HG03159 (cell line): ENCODE measurements around the gene FAXDC2.

ENCODE experiments used
- ATAC-seq: cut with Tn5 transposase; IDR thresholded peaks from one replicate; pipeline ENCODE4 v1.9.1; 2021; ENCODE audit warnings: mild to moderate bottlenecking, moderate library complexity; ENCODE audit not compliant: unreplicated experiment

The FAXDC2 gene

DNA sequence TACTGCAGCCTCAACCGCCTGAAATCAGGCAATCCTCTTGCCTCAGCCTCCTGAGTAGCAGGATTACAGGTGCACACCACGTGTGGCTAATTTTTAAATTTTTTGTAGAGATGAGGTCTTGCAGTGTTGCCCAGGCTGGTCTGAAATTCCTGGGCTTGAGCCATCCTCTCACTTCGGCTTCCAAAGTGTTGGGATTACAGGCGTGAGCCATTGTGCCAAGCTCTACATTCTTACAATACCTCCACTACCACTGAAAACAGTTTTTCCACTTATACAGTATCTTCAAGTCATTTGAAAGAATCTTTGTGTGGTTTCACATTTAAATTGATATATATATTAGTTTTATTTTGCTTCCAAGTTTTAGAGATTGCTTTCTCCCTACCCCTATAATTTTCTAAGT is 52.6 kb downstream of the FAXDC2 start:
- no peak for ATAC-seq

DNA sequence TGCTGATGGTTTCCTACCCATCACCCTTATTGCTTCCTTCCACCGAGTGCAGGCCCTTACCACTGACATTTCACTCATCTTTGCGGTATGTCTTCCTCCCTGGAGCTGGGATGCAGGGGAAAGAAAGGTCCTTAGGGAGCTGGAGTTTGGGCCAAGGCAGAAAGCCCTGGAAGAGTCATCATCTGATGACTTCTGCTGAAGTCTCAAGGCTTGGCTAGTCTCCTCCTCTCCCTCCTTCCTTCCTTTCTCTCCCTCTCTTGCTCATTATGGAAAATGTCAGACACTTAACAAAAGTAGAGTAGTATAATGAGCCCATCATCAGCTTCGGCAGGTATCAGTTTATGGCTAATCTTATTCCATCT is 55.2 kb downstream of the FAXDC2 start:
- no peak for ATAC-seq

DNA sequence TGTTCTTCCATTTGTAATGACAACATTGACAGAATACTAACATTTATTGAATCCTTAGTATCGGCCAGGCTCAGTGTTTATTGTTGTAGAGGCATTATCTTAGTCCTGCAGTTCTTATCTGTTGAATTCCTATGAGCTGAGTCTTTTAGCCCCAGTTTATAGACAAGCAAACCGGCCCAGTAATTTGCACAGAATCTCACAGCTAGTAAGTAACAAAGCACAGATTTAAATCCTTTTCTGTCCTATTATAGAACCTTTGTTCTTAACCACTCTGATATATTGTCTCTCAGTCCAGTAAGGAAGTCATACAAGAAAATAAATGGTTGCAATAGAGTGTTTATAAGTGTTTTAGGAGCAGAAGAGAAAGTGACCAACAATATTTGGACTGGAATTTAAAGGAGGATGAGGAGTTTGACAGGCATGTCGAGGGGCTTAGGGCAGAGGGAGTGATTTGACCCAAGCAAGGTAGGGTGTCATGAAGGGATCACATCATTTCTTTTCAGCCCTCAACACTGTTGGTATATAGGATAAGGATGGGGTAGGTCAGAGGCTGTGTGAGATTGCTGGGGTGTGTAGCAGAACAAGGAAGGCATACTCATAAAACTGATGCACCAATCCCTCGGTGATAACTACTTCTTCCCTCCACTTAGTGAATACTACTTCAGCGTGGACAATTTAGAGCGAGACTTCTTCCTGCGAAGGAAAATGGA is 55.7 kb downstream of the FAXDC2 start:
- no peak for ATAC-seq

DNA sequence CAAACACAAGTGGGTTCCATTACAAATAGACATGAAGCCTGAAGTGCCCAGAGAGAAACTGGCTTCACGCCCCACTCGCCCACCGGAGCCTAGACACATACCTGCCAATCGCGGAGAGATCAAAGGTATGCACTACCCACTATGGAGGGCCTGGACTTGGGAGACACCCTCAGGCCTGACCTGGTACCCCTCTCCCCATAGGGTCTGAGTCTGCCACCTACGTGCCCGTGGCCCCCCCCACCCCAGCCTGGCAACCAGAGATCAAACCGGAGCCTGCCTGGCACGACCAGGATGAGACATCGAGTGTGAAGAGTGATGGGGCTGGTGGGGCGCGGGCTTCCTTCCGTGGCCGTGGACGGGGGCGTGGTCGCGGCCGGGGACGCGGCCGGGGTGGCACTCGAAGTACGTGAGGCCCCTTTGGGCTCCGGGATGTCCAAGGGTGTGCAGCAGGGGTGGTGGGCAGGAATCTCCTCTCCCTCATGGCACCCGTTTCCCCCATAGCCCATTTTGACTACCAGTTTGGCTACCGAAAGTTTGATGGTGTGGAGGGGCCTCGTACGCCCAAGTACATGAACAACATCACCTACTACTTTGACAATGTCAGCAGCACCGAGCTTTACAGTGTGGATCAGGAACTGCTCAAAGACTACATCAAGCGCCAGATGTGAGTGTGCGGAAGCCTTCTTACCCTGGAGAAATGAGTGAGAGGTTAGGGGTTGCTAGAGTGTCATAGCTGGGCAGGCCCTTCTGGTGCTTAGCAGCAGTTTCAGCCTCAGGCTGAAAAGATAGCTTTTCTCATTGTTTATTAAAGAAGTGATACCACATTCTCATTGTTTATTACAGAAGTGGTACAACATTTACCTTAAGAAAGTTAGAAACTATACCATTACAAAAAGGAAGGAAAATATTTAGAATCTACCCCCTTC is 56.5 kb downstream of the FAXDC2 start:
- no peak for ATAC-seq

DNA sequence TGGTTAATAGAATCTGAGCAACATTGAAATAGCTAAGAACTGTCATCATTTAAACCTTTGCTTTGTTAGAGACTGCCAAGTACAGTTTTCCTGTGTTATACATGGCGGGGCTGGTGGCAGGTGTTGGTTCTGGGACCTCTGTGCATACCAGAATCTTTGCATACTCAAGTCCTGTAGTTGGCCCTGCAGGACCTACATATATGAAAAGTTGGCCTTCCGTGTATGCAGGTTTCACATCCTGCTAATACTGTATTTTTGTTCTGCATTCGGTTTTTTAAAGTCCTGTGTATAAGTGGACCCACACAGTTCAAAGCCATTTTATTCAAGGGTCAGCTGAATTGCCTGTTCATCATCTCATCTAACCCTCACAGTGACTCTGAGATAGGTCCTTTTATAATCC is 58.9 kb downstream of the FAXDC2 start:
- ATAC-seq: peak; percentile 81

DNA sequence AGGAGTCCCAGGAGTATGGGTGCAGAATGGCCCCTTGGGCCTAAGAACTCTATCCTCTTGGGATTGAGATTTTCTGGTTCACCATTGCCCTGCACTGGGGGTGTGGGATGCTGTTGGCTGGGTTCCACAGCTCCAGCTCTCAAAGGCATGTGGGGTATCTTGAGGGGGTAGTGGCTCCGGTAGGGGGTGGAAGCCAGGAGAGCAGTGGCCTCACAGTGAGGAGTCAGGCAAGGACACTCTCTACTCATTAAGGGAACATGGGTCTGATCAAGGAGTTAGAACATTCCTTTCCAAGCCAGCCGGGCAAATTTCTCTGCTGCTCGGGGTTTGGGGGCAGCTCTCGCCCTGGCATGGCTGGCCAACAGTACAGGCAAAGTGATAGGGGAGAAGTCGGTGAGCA is 62.2 kb downstream of the FAXDC2 start:
- ATAC-seq: no peak

DNA sequence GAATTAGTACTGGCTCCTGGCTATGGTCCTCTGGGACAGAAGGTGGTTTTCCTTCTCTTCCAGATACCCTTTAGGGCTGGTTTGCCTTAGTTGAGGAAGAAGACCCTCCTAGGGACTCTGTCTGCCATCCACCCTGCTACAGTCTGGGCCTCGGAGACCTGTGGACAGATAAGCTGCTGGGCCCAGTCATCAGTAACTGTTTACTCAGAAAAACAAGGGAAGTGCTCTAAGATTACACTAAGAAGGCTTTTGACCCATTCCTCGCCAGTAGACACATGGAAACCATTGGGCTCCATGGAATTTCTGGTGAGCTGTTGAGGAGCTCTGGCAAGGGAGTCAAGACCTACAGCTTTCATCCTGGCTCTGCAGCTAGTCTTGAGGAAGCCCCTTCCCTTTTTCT is 64.0 kb downstream of the FAXDC2 start:
- ATAC-seq: no peak

DNA sequence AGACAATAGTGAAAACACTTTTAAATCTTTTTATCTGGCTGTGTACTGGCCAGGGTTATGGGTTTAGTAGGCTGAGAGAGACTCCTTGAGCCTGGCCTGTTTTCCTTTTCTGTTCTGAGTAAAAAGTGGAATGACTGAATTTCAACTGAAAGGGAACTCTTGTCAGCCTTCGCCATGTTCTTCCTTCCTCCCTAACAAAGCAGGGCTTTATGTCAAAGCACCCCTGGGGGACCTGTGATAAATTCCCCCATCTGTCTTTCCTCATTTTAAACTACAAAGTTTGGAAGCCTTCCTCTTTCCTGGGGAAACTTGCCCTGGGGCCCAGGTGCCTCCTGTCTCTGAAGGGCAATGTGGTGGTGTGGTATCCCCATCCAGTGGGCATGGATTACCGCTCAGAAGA is 65.5 kb downstream of the FAXDC2 start:
- no peak for ATAC-seq

DNA sequence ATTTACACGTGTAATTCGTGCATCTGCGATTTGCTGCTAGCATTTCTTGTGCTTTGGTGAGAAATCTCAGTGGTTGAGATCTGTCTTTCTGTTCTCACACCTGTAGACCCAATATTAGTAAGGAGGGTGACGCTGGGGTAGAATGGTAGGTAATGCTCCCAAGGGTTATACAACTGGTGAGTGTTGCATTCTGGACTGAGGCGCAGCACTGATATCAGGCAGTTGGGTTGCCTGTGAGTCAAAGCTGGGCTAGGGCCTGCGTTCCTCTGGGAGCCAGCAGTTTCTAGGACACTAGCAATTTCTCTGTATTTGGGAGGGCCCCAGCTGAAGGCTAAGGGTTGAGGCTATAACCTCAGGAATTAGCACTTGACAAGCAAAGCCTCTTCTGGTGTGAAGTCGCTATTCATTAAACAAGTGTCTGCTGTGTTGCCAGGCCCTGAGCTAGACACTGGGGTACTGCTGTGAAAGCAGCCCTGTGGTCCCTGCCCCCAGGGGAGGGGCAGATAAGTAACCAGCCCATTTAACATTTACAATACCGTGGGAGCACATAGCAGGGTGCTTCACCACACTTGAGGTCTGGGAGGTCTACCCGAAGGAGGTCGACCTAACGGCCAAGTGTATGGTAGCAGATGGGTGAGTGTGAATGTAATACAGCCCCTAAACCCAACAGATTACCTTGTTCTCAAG is 66.5 kb downstream of the FAXDC2 start:
- ATAC-seq: peak; percentile 67

DNA sequence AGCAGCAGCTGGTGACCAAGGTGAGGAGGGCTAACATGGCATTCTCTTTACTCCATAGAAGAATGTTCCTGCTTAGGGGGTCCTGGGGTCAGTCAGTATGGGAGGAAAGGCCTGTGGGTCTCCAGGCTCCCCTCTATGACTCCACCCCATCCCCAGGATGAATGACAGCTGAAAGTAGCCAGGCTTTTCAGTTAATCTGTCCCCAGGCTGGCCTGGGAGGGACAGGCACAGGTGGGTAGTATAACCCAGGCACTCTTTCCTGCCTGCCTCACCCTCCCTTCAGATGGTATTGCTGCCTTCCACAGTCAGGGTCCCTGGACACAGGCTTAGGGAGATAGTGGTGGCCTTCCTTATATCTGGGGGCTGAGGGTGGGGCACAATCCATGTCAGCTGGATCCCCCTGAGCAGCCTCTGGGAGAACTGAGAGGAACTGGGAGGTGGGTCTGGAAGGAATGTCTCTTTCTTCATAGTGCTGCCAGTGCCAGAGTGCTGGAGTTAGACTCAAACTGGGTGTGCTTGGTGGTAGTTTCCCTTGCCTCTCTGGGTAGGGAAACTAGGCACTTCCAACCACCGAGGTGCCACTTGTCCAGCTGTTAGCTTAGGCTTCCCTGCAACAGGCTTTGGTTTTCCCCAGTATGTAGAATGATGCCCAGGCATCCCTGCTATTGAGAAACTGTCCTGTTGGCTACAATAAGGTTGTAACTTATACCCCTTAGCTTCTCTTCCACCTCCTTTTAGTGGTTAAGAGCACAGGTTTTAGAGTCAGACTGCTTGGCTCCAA is 67.4 kb downstream of the FAXDC2 start:
- ATAC-seq: no peak

DNA sequence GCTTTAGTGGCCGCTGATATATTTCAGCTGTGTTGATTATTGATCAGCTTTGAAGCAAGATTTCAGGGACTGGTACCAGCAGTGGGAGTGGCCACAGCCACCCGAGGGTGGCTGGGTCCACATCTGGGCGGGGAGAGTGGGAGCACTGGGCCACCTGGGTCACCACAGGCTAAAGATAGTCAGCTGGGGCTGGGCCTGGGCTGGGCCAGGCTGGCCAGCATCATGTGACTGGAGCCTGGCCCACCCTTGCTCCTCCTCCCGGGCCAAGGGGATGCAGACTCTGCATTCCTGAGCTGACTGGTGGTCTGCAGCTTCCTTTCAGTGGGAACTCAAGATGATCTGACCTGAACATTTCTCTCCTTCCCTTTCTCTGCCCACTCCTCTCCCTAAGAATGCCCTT is 68.1 kb downstream of the FAXDC2 start:
- no peak for ATAC-seq

DNA sequence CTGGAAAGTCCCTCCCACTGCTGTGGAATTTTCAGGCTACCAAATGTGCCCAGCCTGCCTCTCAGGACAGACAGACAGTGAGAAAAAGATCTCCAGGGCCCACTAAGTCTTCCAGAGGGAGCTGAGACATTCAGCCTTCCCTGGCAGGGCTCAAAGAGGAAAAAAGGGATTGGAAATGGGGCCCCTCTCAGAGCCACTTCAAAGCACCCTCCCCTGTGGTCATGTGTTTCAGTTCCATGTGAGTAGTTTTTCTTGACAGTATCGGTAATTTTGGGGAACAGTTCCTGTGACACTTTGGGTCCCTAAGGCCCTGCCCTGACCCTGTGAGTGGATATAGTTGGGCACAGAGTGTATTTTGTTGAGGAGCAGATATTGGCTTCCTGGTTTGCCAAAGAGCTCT is 70.3 kb downstream of the FAXDC2 start:
- ATAC-seq: no peak

DNA sequence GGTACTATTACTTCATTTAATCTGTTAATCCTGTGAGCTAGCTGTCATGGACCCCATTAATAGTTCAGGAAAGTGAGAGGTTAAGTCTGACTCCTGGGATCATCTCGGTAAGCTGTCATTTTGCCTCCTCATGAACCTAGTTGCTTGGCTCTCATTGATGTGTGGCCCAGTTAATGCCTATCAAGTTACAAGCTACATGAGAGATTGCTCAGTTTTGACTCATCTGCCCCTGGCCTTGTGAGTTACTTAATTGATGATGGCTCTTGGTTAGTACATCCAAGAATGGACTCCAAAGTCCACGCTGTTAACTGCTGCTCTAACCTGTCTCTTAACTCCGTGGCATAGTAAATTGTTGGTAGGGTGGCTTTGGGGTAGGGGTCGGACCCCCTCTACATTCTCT is 71.3 kb downstream of the FAXDC2 start:
- no peak for ATAC-seq

DNA sequence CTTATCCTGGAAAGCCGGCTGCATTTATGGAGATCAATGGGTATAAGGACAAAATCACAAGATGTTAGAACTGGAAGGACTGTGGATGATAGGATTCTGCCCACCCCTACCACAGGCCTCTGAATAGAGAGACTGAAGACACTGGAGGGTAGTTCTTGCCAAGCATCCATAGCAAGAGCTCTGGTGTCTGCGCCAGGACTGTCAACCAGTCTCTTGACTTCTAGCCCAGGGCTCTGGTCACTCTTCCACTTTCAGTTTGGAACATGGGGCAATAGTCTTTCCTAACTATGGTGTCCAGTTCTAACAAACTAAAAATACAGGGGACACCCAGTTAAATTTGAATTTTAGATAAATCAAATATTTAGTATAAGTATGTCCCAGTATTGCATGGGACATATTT is 71.9 kb downstream of the FAXDC2 start:
- no peak for ATAC-seq

DNA sequence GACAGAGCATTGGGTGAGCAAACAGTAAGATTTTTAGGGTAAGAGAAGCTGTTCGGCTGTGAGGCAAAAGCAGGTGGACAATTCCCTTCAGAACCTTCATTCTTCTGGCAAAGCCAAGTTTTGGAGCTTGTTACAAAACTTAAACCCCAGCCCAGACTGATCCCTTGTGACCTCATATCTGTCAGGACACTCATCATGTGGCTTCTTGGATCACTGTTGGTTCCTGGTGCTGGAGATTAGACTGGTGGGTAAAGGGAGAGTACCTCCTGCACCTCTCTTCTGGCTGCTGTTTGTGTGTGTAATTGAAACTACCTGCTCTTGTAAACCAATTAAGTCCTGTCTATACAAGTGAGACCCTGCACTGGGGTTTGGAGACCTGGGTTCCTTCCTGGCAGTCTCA is 74.2 kb downstream of the FAXDC2 start:
- no peak for ATAC-seq

DNA sequence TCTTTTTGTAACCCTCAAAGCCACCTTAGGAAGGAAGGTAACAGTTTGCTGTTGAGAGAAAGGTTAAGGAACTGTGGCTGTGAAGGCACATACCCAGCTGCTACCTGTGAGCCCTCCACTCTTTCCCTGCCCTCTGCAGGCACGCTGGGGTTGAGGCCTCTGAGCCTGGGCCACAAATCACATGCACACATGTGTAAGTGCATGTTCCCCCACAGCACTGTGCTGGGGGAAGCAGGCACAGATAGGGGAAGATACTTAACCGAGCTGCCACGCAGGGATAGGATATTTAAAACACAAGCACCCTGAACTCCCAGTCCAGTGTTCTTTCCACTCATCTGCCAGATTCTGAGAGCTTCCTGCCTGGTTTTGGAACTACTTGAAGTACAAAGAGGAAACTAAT is 77.1 kb downstream of the FAXDC2 start:
- ATAC-seq: no peak

DNA sequence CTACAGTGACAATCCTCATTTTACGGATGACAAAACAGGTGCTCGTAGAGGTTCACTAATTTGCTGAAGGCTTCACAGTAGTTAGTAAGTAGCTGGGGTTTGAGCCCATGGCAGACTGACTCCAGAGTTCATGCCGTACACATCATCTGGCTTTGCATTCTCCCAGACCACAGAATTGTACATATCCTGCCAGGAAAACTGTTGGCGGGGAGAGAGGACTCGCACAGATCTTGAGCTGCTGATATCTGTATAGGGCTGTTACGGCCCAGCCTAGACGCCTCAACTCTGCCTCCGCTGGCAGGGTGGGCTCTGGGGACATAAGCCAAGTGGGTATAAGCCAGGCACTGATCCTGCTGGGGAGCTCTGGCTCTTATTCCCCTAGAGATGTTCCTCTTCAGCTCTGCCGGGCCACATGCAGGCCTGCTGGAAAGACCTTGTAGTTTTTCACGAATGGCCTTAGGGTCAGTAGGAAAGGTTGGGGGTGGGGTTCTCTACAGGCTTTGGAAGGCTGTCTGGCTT is 79.0 kb downstream of the FAXDC2 start:
- no peak for ATAC-seq

DNA sequence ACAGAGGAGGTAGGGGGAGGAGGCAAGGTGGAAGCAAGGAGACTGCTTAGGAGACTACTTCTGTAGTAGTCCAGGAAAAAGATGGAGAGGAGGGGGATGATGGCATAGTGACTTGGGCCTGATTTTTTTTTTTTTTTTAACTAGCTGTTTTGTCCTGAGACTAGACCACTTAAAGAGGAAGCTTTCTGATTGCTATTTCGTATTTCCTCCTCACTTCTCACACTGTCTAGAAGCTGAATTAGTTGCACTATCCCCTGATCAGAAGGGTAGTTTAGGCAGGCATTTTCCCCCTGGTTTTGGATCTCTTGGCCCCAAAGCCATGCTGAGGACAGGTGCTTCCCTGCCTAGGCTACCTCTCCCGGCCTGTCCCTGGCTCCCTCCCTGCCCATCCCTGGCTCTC is 80.3 kb downstream of the FAXDC2 start:
- ATAC-seq: no peak
